ENCODE results near the gene EID2.

DNA sequence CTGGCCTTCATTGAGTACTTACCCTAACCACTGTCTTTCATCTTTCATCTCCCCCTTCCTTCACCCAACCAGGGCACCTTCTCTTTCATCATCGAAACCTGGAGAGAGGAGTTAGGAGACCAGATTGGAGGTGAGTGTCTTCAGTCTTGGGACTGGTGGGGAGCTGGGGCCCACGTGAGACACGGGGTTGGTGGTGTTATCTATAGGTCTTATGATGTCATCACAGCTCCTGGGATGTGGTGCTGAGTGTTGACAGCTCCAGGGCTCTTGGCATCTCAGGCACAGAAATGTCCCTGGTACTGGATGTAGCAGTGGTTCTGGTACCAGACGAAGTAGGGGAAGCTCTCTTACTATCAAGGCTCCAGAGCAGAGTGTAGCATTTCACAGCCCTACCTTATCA is 39.4 kb downstream of the EID2 start:
- TF ChIP-seq, protein P1, sequence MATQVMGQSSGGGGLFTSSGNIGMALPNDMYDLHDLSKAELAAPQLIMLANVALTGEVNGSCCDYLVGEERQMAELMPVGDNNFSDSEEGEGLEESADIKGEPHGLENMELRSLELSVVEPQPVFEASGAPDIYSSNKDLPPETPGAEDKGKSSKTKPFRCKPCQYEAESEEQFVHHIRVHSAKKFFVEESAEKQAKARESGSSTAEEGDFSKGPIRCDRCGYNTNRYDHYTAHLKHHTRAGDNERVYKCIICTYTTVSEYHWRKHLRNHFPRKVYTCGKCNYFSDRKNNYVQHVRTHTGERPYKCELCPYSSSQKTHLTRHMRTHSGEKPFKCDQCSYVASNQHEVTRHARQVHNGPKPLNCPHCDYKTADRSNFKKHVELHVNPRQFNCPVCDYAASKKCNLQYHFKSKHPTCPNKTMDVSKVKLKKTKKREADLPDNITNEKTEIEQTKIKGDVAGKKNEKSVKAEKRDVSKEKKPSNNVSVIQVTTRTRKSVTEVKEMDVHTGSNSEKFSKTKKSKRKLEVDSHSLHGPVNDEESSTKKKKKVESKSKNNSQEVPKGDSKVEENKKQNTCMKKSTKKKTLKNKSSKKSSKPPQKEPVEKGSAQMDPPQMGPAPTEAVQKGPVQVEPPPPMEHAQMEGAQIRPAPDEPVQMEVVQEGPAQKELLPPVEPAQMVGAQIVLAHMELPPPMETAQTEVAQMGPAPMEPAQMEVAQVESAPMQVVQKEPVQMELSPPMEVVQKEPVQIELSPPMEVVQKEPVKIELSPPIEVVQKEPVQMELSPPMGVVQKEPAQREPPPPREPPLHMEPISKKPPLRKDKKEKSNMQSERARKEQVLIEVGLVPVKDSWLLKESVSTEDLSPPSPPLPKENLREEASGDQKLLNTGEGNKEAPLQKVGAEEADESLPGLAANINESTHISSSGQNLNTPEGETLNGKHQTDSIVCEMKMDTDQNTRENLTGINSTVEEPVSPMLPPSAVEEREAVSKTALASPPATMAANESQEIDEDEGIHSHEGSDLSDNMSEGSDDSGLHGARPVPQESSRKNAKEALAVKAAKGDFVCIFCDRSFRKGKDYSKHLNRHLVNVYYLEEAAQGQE (IDR thresholded peaks at IDR 0.05; ENCODE audit: low read depth, low read length), result no peak
- TF ChIP-seq, protein P2, sequence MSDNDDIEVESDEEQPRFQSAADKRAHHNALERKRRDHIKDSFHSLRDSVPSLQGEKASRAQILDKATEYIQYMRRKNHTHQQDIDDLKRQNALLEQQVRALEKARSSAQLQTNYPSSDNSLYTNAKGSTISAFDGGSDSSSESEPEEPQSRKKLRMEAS (IDR thresholded peaks at IDR 0.05; ENCODE audit: low read depth), result no peak
- no peak for TF ChIP-seq GATA2 (CRISPR knock-in tag; IDR thresholded peaks at IDR 0.05)
- TF ChIP-seq, protein P3, sequence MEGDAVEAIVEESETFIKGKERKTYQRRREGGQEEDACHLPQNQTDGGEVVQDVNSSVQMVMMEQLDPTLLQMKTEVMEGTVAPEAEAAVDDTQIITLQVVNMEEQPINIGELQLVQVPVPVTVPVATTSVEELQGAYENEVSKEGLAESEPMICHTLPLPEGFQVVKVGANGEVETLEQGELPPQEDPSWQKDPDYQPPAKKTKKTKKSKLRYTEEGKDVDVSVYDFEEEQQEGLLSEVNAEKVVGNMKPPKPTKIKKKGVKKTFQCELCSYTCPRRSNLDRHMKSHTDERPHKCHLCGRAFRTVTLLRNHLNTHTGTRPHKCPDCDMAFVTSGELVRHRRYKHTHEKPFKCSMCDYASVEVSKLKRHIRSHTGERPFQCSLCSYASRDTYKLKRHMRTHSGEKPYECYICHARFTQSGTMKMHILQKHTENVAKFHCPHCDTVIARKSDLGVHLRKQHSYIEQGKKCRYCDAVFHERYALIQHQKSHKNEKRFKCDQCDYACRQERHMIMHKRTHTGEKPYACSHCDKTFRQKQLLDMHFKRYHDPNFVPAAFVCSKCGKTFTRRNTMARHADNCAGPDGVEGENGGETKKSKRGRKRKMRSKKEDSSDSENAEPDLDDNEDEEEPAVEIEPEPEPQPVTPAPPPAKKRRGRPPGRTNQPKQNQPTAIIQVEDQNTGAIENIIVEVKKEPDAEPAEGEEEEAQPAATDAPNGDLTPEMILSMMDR (IDR thresholded peaks at IDR 0.05), result no peak
